GM19467 (cell line): ENCODE results near the gene CEP95.
"Not testable (repeated sequence)": the region's sequence is repeated elsewhere in the genome, so short reads cannot be mapped to it uniquely, and the experiment has no call there.

ENCODE experiments used
- ATAC-seq: cut with Tn5 transposase; IDR thresholded peaks from one replicate; pipeline ENCODE4 v1.9.1; 2021; ENCODE audit warnings: mild to moderate bottlenecking, moderate library complexity; ENCODE audit not compliant: unreplicated experiment

The CEP95 gene

GRCh38 chr17:64506576-64507412, at the start of gene CEP95:
TSS of gene CEP95 (plus strand) at chr17:64506977. CDS start at chr17:64507098, 121 bp downstream.
- ATAC-seq, result peak; percentile 64

GRCh38 chr17:64457156-64457555, 49.6 kb upstream of the CEP95 start:
- ATAC-seq, result no peak

- ATAC-seq, result no peak
Observed at GRCh38 chr17:64458756-64459155, 48.0 kb upstream of the CEP95 start.

GRCh38 chr17:64459284-64459747, 47.5 kb upstream of the CEP95 start:
- ATAC-seq, result no peak

- not testable (repeated sequence) for ATAC-seq
Observed at GRCh38 chr17:64459818-64460217, 47.0 kb upstream of the CEP95 start.

GRCh38 chr17:64460955-64461354, 45.8 kb upstream of the CEP95 start:
- ATAC-seq, result no peak

- ATAC-seq, result no peak
Observed at GRCh38 chr17:64461788-64462187, 45.0 kb upstream of the CEP95 start.

- ATAC-seq, result no peak
Observed at GRCh38 chr17:64466019-64466735, 40.6 kb upstream of the CEP95 start.

GRCh38 chr17:64466834-64467233, 39.9 kb upstream of the CEP95 start:
- not testable (repeated sequence) for ATAC-seq

- ATAC-seq, result no peak
Observed at GRCh38 chr17:64470625-64471024, 36.2 kb upstream of the CEP95 start.

GRCh38 chr17:64471440-64471839, 35.3 kb upstream of the CEP95 start:
- no peak for ATAC-seq

GRCh38 chr17:64472564-64472963, 34.2 kb upstream of the CEP95 start:
- ATAC-seq, result no peak

- ATAC-seq, result no peak
Observed at GRCh38 chr17:64477849-64478248, 28.9 kb upstream of the CEP95 start.

GRCh38 chr17:64480951-64481350, 25.8 kb upstream of the CEP95 start:
- ATAC-seq, result no peak

GRCh38 chr17:64484380-64484779, 22.4 kb upstream of the CEP95 start:
- no peak for ATAC-seq

- ATAC-seq, result no peak
Observed at GRCh38 chr17:64488301-64488700, 18.5 kb upstream of the CEP95 start.

- ATAC-seq, result no peak
Observed at GRCh38 chr17:64491034-64491860, 15.5 kb upstream of the CEP95 start.

GRCh38 chr17:64491994-64492393, 14.8 kb upstream of the CEP95 start:
- ATAC-seq, result no peak

- ATAC-seq, result no peak
Observed at GRCh38 chr17:64492481-64493109, 14.2 kb upstream of the CEP95 start.

GRCh38 chr17:64494121-64494520, 12.7 kb upstream of the CEP95 start:
- no peak for ATAC-seq

- ATAC-seq, result not testable (repeated sequence)
Observed at GRCh38 chr17:64495300-64495699, 11.5 kb upstream of the CEP95 start.
